SK-N-SH (cell line): Measurements from ENCODE around the gene HHATL.

Source experiments
- CTCF ChIP-seq: fragments of 200-600 bp; sonication (generic); IDR thresholded peaks from 2 replicates; pipeline ENCODE4 v1.6.1; 2017; ENCODE audit warnings: antibody characterized with exemption, mild to moderate bottlenecking, moderate library complexity
- POLR2AphosphoS5 ChIP-seq: IDR thresholded peaks from 2 replicates; pipeline ENCODE4 v1.6.1; 2012; ENCODE audit warnings: low read depth, low read length
- RAD21 ChIP-seq: IDR thresholded peaks from 2 replicates; pipeline ENCODE4 v1.6.1; 2012; ENCODE audit warnings: mild to moderate bottlenecking, low read length
- TAF1 ChIP-seq: IDR thresholded peaks from 2 replicates; pipeline ENCODE4 v1.6.1; 2012; ENCODE audit warnings: low read depth, mild to moderate bottlenecking, low read length, moderate library complexity, borderline replicate concordance
- YY1 ChIP-seq: IDR thresholded peaks from 2 replicates; pipeline ENCODE4 v1.4.0; 2012; ENCODE audit warnings: low read depth, mild to moderate bottlenecking

- TF ChIP-seq RAD21: no peak
- TF ChIP-seq YY1: no peak
- no peak for TF ChIP-seq CTCF
- no peak for TF ChIP-seq POLR2AphosphoS5
- no peak for TF ChIP-seq TAF1
Measured at GRCh38 chr3:42692667-42693529, 9.7 kb downstream of the HHATL start.
